Lower lobe of right lung (tissue), 2 donors: ENCODE results near the gene RARS1. TPM values are rescaled to one million over a fixed set of nuclear protein-coding genes. Genes with fewer than 3 reads are reported as not detected.

Experiments used
- ATAC-seq, 2 donors: fragments of 200-7000 bp; cut with Tn5 transposase; one replicate each; pipeline ENCODE4 v1.9.1; 2020 to 2022; ENCODE audit warnings: mild to moderate bottlenecking in 2 of 2, moderate library complexity in 2 of 2
- DNase-seq: peaks from one replicate; pipeline ENCODE4 v3.0.0-alpha.2; 2020
- H3K27ac ChIP-seq: fragments of 200-600 bp; one replicate; pipeline ENCODE4 v1.8.0; 2022
- H3K27me3 ChIP-seq: fragments of 200-600 bp; one replicate; pipeline ENCODE4 v1.8.0; 2022; ENCODE audit warnings: low read depth
- H3K36me3 ChIP-seq: fragments of 200-600 bp; one replicate; pipeline ENCODE4 v1.8.0; 2022; ENCODE audit warnings: mild to moderate bottlenecking
- H3K4me1 ChIP-seq: fragments of 200-600 bp; one replicate; pipeline ENCODE4 v1.8.0; 2022
- H3K4me3 ChIP-seq: fragments of 200-600 bp; one replicate; pipeline ENCODE4 v1.8.0; 2022; ENCODE audit warnings: mild to moderate bottlenecking
- H3K9me3 ChIP-seq: fragments of 200-600 bp; one replicate; pipeline ENCODE4 v1.8.0; 2022
- CTCF ChIP-seq: fragments of 200-600 bp; IDR thresholded peaks from one replicate; pipeline ENCODE4 v1.8.0; 2022; ENCODE audit warnings: antibody characterized with exemption, mild to moderate bottlenecking
- intact Hi-C: fragments of 100-400 bp; cut with DNase I; formaldehyde crosslinking; loops from one replicate; pipeline ENCODE4 v1.11.0; 2022
- total RNA-seq: library from RNA; stranded (reverse); fragmentation: NEBNext Ultra II Directional; extraction: Animal tissue kit (Norgen Biotek cat#: 25700); gene quantifications from one replicate; pipeline ENCODE4 v1.2.1, GENCODE V29; 2021
- donor health status: DM: no; HTN: yes; CAD: no; lungs with severe emphysema.

The RARS1 gene
- total RNA-seq, 1 donor from 2014 or later = 55.2 TPM

GRCh38 chr5:168537176-168537575 lies 50.9 kb downstream of the RARS1 start:
- no peaks in the 10 kb centered on the region for H3K9me3 ChIP-seq
- no peaks in the 10 kb centered on the region for H3K36me3 ChIP-seq
- no peak overlapping the region for H3K4me3 ChIP-seq
- ATAC-seq (no peak), DNase-seq (no peak)
- intact Hi-C loops = no loop called here
- no peaks in the 10 kb centered on the region for H3K4me1 ChIP-seq
- H3K27me3 ChIP-seq = peaks cover 9% of the 10 kb centered on the region
- H3K27ac ChIP-seq = no peak overlapping the region
- TF ChIP-seq CTCF = no peak

GRCh38 chr5:168549554-168549953 lies 63.3 kb downstream of the RARS1 start:
- no peaks in the 10 kb centered on the region for H3K27me3 ChIP-seq
- H3K27ac ChIP-seq = no peak overlapping the region
- H3K36me3 ChIP-seq = peaks cover 12% of the 10 kb centered on the region
- H3K4me1 ChIP-seq = no peaks in the 10 kb centered on the region
- H3K9me3 ChIP-seq = no peaks in the 10 kb centered on the region
- TF ChIP-seq CTCF = no peak
- no peak for DNase-seq
- intact Hi-C loops = no loop called here
- no peak for ATAC-seq
- no peak overlapping the region for H3K4me3 ChIP-seq

- H3K9me3 ChIP-seq = no peaks in the 10 kb centered on the region
- H3K36me3 ChIP-seq = peaks cover 23% of the 10 kb centered on the region
- H3K4me3 ChIP-seq = no peak overlapping the region
- no peak for ATAC-seq
- no peaks in the 10 kb centered on the region for H3K4me1 ChIP-seq
- TF ChIP-seq CTCF = no peak
- intact Hi-C loops = no loop called here
- H3K27ac ChIP-seq = no peak overlapping the region
- H3K27me3 ChIP-seq = no peaks in the 10 kb centered on the region
- DNase-seq = no peak
These were observed 64.4 kb downstream of the RARS1 start for GRCh38 chr5:168550656-168551055.

- Histone ChIP-seq H3K27ac (no peak overlapping the region), H3K9me3 (no peaks in the 10 kb centered on the region), H3K27me3 (no peaks in the 10 kb centered on the region), H3K4me1 (no peaks in the 10 kb centered on the region), H3K36me3 (peaks cover 35% of the 10 kb centered on the region), H3K4me3 (no peak overlapping the region)
- intact Hi-C loops = no loop called here
- DNase-seq = no peak
- no peak for TF ChIP-seq CTCF
- ATAC-seq = no peak
These were observed 65.9 kb downstream of the RARS1 start for GRCh38 chr5:168552146-168552545.

- Histone ChIP-seq H3K27me3 (no peaks in the 10 kb centered on the region), H3K36me3 (peaks cover 50% of the 10 kb centered on the region)
These were observed 67.3 kb downstream of the RARS1 start for GRCh38 chr5:168553377-168554130.

More at GRCh38 chr5:168553377-168554130, 67.3 kb downstream of the RARS1 start:
- ATAC-seq (no peak), DNase-seq (no peak)
- Histone ChIP-seq H3K9me3 (no peaks in the 10 kb centered on the region), H3K27ac (no peak overlapping the region), H3K4me3 (no peak overlapping the region), H3K4me1 (no peaks in the 10 kb centered on the region)
- no peak for TF ChIP-seq CTCF
- intact Hi-C loops = no loop called here
